CD14-positive monocyte (primary cell): Measurements from ENCODE around the gene ZNF423. TPM values are rescaled to one million over a fixed set of nuclear protein-coding genes. Genes with fewer than 3 reads are reported as not detected.

Experiments used
- DNase-seq, 3 donors: peaks; one replicate each; pipeline ENCODE4 v3.0.0-alpha.2; 2011 to 2022
- H2AFZ ChIP-seq: 2 replicates; pipeline ENCODE4 v1.6.0; 2012; ENCODE audit warnings: mild to moderate bottlenecking, low read depth, low read length, inconsistent platforms; ENCODE audit not compliant: insufficient read depth, poor library complexity, severe bottlenecking
- H3K27ac ChIP-seq, 2 donors: 1 replicate in 1 of 2; 2 replicates in 1 of 2; pipeline ENCODE4 v1.5.1; 2012 to 2013; ENCODE audit warnings: low read length in 2 of 2, control low read depth in 1 of 2, inconsistent platforms in 1 of 2, low read depth in 1 of 2, mild to moderate bottlenecking in 1 of 2
- H3K27me3 ChIP-seq, 2 donors: one replicate each; pipeline versions ENCODE4 v1.6.0 to v1.6.1; 2011 to 2013; ENCODE audit warnings: low read length in 2 of 2; ENCODE audit not compliant: control insufficient read depth in 2 of 2, insufficient read depth in 2 of 2
- H3K36me3 ChIP-seq, 2 donors: replicated peaks in 1 of 2; 1 replicate in 1 of 2; 2 replicates in 1 of 2; pipeline versions ENCODE4 v1.5.1 to v1.6.1; 2012 to 2013; ENCODE audit warnings: low read length in 2 of 2, control low read depth in 1 of 2, inconsistent platforms in 1 of 2, mild to moderate bottlenecking in 1 of 2; ENCODE audit not compliant: insufficient read depth in 2 of 2, control insufficient read depth in 1 of 2
- H3K4me1 ChIP-seq, 2 donors: 1 replicate in 1 of 2; 2 replicates in 1 of 2; pipeline versions ENCODE4 v1.5.1 to v1.6.1; 2012 to 2013; ENCODE audit warnings: low read length in 2 of 2, control low read depth in 1 of 2, inconsistent platforms in 1 of 2, mild to moderate bottlenecking in 1 of 2, moderate library complexity in 1 of 2; ENCODE audit not compliant: insufficient read depth in 2 of 2, control insufficient read depth in 1 of 2
- H3K4me2 ChIP-seq: replicated peaks from 2 replicates; pipeline ENCODE3; 2012; ENCODE audit warnings: low read length, moderate library complexity, mild to moderate bottlenecking; ENCODE audit not compliant: poor library complexity, severe bottlenecking; ENCODE audit errors: extremely low read depth
- H3K4me3 ChIP-seq, 3 experiments: fragments of 200-600 bp in 1 of 3; sonication (generic) in 1 of 3; replicated peaks in 1 of 3; 1 replicate in 2 of 3; 2 replicates in 1 of 3; pipeline ENCODE4 v1.5.1; 2011 to 2013; ENCODE audit warnings: low read length in 3 of 3, mild to moderate bottlenecking in 3 of 3, control low read depth in 2 of 3, low read depth in 2 of 3, inconsistent platforms in 1 of 3, moderate library complexity in 1 of 3
- H3K79me2 ChIP-seq: 2 replicates; pipeline ENCODE4 v1.6.0; 2012; ENCODE audit warnings: mild to moderate bottlenecking, control low read depth, inconsistent platforms, low read length, moderate library complexity; ENCODE audit not compliant: insufficient read depth
- H3K9ac ChIP-seq: 2 replicates; pipeline ENCODE4 v1.6.0; 2017; ENCODE audit warnings: low read length, mild to moderate bottlenecking; ENCODE audit not compliant: insufficient read depth, poor library complexity, severe bottlenecking
- H3K9me3 ChIP-seq, 2 donors: replicated peaks in 1 of 2; 1 replicate in 1 of 2; 2 replicates in 1 of 2; pipeline versions ENCODE4 v1.5.1 to v1.6.1; 2012 to 2013; ENCODE audit warnings: low read length in 2 of 2, control low read depth in 1 of 2; ENCODE audit not compliant: control insufficient read depth in 1 of 2, insufficient read depth in 1 of 2
- H4K20me1 ChIP-seq: 2 replicates; pipeline ENCODE4 v1.6.0; 2012; ENCODE audit warnings: mild to moderate bottlenecking, low read length, control low read depth, moderate library complexity; ENCODE audit not compliant: insufficient read depth
- H3K27ac Mint-ChIP-seq, 7 donors: one replicate each; pipeline ENCODE4 v1.8.0; 2020; ENCODE audit warnings: mild to moderate bottlenecking in 7 of 7, mixed read lengths in 7 of 7, moderate library complexity in 6 of 7, inconsistent platforms in 2 of 7
- H3K27me3 Mint-ChIP-seq, 3 donors: one replicate each; pipeline ENCODE4 v1.8.0; 2021 to 2022; ENCODE audit warnings: low read depth in 3 of 3, mild to moderate bottlenecking in 3 of 3, mixed read lengths in 3 of 3, moderate library complexity in 3 of 3, inconsistent platforms in 1 of 3
- H3K36me3 Mint-ChIP-seq, 2 donors: one replicate each; pipeline ENCODE4 v1.8.0; 2020; ENCODE audit warnings: mixed read lengths in 2 of 2, inconsistent platforms in 1 of 2, mild to moderate bottlenecking in 1 of 2
- H3K4me1 Mint-ChIP-seq: one replicate; pipeline ENCODE4 v1.8.0; 2020; ENCODE audit warnings: mild to moderate bottlenecking, mixed read lengths
- H3K4me3 Mint-ChIP-seq, 2 donors: one replicate each; pipeline ENCODE4 v1.8.0; 2020; ENCODE audit warnings: mild to moderate bottlenecking in 2 of 2, mixed read lengths in 2 of 2, moderate library complexity in 1 of 2
- H3K9me3 Mint-ChIP-seq, 7 donors: one replicate each; pipeline ENCODE4 v1.8.0; 2020 to 2022; ENCODE audit warnings: mixed read lengths in 7 of 7, mild to moderate bottlenecking in 6 of 7, moderate library complexity in 6 of 7, inconsistent platforms in 2 of 7
- WGBS: methylation state at CpG from one replicate; pipeline ENCODE4 v1.1.5; 2013; ENCODE audit warnings: missing lambda C conversion rate; ENCODE audit not compliant: insufficient coverage; 5-methylcytosine and 5-hydroxymethylcytosine counted together
- intact Hi-C, 2 donors: fragments of 100-400 bp; cut with micrococcal nuclease; formaldehyde crosslinking; loops; one replicate each; pipeline versions ENCODE4 v1.15.0 to v1.15.1; 2023
- polyA plus RNA-seq, 3 donors: library from polyadenylated mRNA; depleted of rRNA in 1 of 3; unstranded in 2 of 3; stranded (reverse) in 1 of 3; fragments of 300-500 nt in 2 of 3; fragments of >200 nt in 1 of 3; fragmentation: Illumina TruSeq in 2 of 3; gene quantifications; 1 replicate in 2 of 3; 2 replicates in 1 of 3; pipeline ENCODE4 v1.2.3, GENCODE V29; 2012 to 2021
- TF ChIP-seq, protein P1 (sequence below): fragments of 200-600 bp; IDR thresholded peaks from one replicate; pipeline ENCODE4 v1.8.0; 2022; ENCODE audit warnings: antibody characterized with exemption, mild to moderate bottlenecking

ZNF423 gene
- polyA plus RNA-seq, 3 donors, result not detected

DNA sequence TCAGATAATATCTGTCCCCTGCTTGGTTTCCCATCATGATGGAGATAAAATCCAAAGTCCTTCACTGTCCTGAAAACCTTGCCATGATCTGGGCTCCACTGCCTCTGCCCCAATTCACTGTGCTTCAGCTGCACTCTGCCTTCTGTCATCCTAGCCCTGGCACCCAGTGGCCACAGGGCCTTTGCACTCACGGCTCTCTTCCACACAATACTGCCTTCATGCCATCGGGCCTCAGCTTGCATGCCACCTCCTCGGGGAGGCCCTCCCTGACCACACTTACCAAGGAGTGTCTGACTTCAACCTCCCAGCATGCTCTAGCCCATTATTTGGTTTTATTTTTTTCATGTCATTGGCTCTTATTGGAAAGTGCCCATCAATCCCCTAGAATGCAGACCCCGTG is 336.2 kb downstream of the ZNF423 start:
- no peaks in the 10 kb centered on the region for H3K4me1 Mint-ChIP-seq
- H2AFZ ChIP-seq, result no peak overlapping the region
- peaks cover 0 to 5% (median 2%) of the 10 kb centered on the region in 3 donors for H3K27me3 Mint-ChIP-seq
- no peaks in the 10 kb centered on the region for H3K36me3 Mint-ChIP-seq
- peak overlapping the region in 1 of 7 donors; percentile 65 for H3K27ac Mint-ChIP-seq
- intact Hi-C loops, result no loop called here
- H3K9me3 ChIP-seq, result no peaks in the 10 kb centered on the region
- no peak overlapping the region for H3K4me3 ChIP-seq
- WGBS, result 94% methylated on average over 4 of the region's 4 CpGs
- H3K27ac ChIP-seq, result no peak overlapping the region
- no peaks in the 10 kb centered on the region for H3K27me3 ChIP-seq
- H3K4me3 Mint-ChIP-seq, result no peak overlapping the region
- DNase-seq, result no peak
- no peak overlapping the region for H3K9ac ChIP-seq
- H3K79me2 ChIP-seq, result no peaks in the 10 kb centered on the region
- no peaks in the 10 kb centered on the region for H4K20me1 ChIP-seq
- no peaks in the 10 kb centered on the region for H3K36me3 ChIP-seq
- H3K9me3 Mint-ChIP-seq, result peaks cover 0 to 2% (median 0%) of the 10 kb centered on the region in 7 donors
- no peaks in the 10 kb centered on the region for H3K4me1 ChIP-seq
- TF ChIP-seq, protein P1, sequence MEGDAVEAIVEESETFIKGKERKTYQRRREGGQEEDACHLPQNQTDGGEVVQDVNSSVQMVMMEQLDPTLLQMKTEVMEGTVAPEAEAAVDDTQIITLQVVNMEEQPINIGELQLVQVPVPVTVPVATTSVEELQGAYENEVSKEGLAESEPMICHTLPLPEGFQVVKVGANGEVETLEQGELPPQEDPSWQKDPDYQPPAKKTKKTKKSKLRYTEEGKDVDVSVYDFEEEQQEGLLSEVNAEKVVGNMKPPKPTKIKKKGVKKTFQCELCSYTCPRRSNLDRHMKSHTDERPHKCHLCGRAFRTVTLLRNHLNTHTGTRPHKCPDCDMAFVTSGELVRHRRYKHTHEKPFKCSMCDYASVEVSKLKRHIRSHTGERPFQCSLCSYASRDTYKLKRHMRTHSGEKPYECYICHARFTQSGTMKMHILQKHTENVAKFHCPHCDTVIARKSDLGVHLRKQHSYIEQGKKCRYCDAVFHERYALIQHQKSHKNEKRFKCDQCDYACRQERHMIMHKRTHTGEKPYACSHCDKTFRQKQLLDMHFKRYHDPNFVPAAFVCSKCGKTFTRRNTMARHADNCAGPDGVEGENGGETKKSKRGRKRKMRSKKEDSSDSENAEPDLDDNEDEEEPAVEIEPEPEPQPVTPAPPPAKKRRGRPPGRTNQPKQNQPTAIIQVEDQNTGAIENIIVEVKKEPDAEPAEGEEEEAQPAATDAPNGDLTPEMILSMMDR, result no peak
- H3K4me2 ChIP-seq, result no peak overlapping the region

DNA sequence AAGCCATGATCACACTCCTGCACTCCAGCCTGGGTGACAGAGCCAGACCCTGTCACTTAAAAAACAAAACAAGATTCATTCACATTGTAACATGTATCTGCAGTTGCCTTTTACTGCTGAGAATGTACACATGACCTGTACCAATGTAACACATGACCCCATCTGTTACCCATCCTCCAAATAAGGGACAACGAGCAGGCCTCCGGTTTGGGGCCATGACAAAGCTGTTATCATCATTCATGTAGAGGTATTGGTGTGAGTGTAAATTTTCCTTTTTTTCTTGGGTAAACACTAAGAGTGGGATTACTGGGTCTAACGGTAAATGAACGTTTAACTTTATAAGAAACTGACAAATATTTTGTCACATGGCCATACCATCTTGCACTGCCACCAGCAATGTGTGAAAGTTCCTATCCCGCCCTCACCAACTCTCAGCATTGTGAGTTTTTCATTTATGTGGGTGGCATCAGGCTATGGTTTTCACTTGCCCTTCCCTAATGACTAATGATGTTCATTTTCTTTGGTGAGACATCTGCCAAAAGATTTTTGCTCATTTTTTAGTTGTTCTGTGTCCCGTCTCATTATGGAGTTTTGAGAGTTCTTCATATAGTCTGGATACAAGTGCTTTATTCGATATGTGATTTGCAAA is 336.8 kb downstream of the ZNF423 start:
- no peaks in the 10 kb centered on the region for H4K20me1 ChIP-seq
- H3K9me3 ChIP-seq, result no peaks in the 10 kb centered on the region
- Mint-ChIP-seq H3K4me3 (no peak overlapping the region), H3K27me3 (peaks cover 0 to 5% (median 2%) of the 10 kb centered on the region in 3 donors), H3K27ac (no peak overlapping the region), H3K9me3 (peaks cover 0 to 2% (median 0%) of the 10 kb centered on the region in 7 donors), H3K36me3 (no peaks in the 10 kb centered on the region), H3K4me1 (no peaks in the 10 kb centered on the region)
- no peaks in the 10 kb centered on the region for H3K79me2 ChIP-seq
- no peaks in the 10 kb centered on the region for H3K36me3 ChIP-seq
- DNase-seq, result no peak
- WGBS, result no CpG with 5 or more reads among the region's 7 CpGs
- H3K4me2 ChIP-seq, result no peak overlapping the region
- TF ChIP-seq, protein P1, result no peak
- H3K27ac ChIP-seq, result no peak overlapping the region
- intact Hi-C loops, result no loop called here
- no peaks in the 10 kb centered on the region for H3K4me1 ChIP-seq
- H3K9ac ChIP-seq, result no peak overlapping the region
- no peaks in the 10 kb centered on the region for H3K27me3 ChIP-seq
- no peak overlapping the region for H3K4me3 ChIP-seq
- H2AFZ ChIP-seq, result no peak overlapping the region
